Lower lobe of right lung (tissue), 2 donors: ENCODE results near the gene ANKRD16. TPM values are rescaled to one million over a fixed set of nuclear protein-coding genes. Genes with fewer than 3 reads are reported as not detected.

Source experiments
- ATAC-seq, 2 donors: fragments of 200-7000 bp; cut with Tn5 transposase; one replicate each; pipeline ENCODE4 v1.9.1; 2020 to 2022; ENCODE audit warnings: mild to moderate bottlenecking in 2 of 2, moderate library complexity in 2 of 2
- DNase-seq: peaks from one replicate; pipeline ENCODE4 v3.0.0-alpha.2; 2020
- H3K27ac ChIP-seq: fragments of 200-600 bp; one replicate; pipeline ENCODE4 v1.8.0; 2022
- H3K27me3 ChIP-seq: fragments of 200-600 bp; one replicate; pipeline ENCODE4 v1.8.0; 2022; ENCODE audit warnings: low read depth
- H3K36me3 ChIP-seq: fragments of 200-600 bp; one replicate; pipeline ENCODE4 v1.8.0; 2022; ENCODE audit warnings: mild to moderate bottlenecking
- H3K4me1 ChIP-seq: fragments of 200-600 bp; one replicate; pipeline ENCODE4 v1.8.0; 2022
- H3K4me3 ChIP-seq: fragments of 200-600 bp; one replicate; pipeline ENCODE4 v1.8.0; 2022; ENCODE audit warnings: mild to moderate bottlenecking
- H3K9me3 ChIP-seq: fragments of 200-600 bp; one replicate; pipeline ENCODE4 v1.8.0; 2022
- CTCF ChIP-seq: fragments of 200-600 bp; IDR thresholded peaks from one replicate; pipeline ENCODE4 v1.8.0; 2022; ENCODE audit warnings: antibody characterized with exemption, mild to moderate bottlenecking
- intact Hi-C: fragments of 100-400 bp; cut with DNase I; formaldehyde crosslinking; loops from one replicate; pipeline ENCODE4 v1.11.0; 2022
- total RNA-seq: library from RNA; stranded (reverse); fragmentation: NEBNext Ultra II Directional; extraction: Animal tissue kit (Norgen Biotek cat#: 25700); gene quantifications from one replicate; pipeline ENCODE4 v1.2.1, GENCODE V29; 2021
- donor health status: DM: no; HTN: yes; CAD: no; lungs with severe emphysema.

ANKRD16 gene
- total RNA-seq, 1 donor from 2014 or later, result 5.6 TPM

DNA sequence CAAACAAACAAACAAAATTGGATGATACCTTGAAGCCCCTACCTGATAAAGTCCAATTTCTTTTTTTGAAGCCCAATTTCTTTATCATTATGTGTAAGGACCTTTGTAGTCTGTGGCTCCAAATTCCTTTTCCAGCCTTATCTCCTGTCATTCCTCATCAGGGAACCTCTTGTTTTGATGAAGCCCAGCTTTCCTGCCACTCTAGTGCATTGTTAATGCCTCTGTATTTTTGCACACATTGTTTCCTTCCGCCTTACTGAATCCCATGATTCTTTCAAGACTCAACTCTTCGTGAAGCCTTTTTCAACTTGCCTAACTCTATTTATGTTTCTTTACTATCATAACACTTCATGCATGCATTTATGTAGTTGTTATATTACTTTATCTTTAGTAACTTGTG lies 3.6 kb upstream of the ANKRD16 start:
- TF ChIP-seq CTCF, result no peak
- H3K27me3 ChIP-seq, result no peaks in the 10 kb centered on the region
- ATAC-seq (no peak), DNase-seq (no peak)
- H3K27ac ChIP-seq, result no peak overlapping the region
- no peak overlapping the region for H3K4me3 ChIP-seq
- intact Hi-C loops, result no loop called here
- H3K9me3 ChIP-seq, result no peaks in the 10 kb centered on the region
- peaks cover 43% of the 10 kb centered on the region for H3K4me1 ChIP-seq
- H3K36me3 ChIP-seq, result peaks cover 25% of the 10 kb centered on the region

- Histone ChIP-seq H3K4me3 (no peak overlapping the region), H3K9me3 (no peaks in the 10 kb centered on the region), H3K27me3 (no peaks in the 10 kb centered on the region), H3K4me1 (peaks cover 50% of the 10 kb centered on the region), H3K27ac (no peak overlapping the region), H3K36me3 (peaks cover 25% of the 10 kb centered on the region)
- DNase-seq (no peak), ATAC-seq (no peak)
- intact Hi-C loops, result no loop called here
- TF ChIP-seq CTCF, result no peak
Observed at GRCh38 chr10:5892007-5892406, 2.3 kb upstream of the ANKRD16 start.

- H3K36me3 ChIP-seq, result peaks cover 28% of the 10 kb centered on the region
- H3K27ac ChIP-seq, result peak overlapping the region; percentile 83
- no peaks in the 10 kb centered on the region for H3K27me3 ChIP-seq
- no peak for DNase-seq
- no peak for TF ChIP-seq CTCF
- ATAC-seq, result no peak
- H3K4me3 ChIP-seq, result peak overlapping the region; percentile 78
- intact Hi-C loops, result no loop called here
- H3K9me3 ChIP-seq, result no peaks in the 10 kb centered on the region
- H3K4me1 ChIP-seq, result peaks cover 50% of the 10 kb centered on the region
Observed at GRCh38 chr10:5891009-5891408, 1.3 kb upstream of the ANKRD16 start.

DNA sequence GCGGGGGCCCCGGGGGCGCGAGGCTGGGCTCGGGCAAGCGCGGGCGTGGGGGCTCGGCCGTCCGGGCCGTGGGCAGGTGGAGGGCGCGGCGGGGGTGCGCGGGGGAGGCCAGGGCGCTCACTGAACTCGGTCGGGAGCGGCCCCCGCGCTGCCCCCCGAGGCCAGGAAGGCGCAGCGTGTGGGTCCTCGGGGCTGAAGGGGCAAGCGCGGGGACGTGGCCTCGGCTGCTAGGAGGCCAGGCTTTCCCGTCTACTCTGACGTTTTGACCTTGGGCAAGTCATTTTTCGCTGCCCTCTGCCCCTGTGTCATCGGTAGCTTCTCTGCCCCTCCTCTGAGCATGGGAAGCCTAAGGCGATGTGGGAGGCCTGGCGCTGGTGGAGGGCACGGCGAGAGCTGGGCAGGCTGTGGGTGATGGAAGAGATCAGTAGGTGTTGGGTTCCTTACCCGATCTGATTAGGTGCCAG lies 791 bp upstream of the ANKRD16 start:
- intact Hi-C loops, result no loop called here
- Histone ChIP-seq H3K27me3 (no peaks in the 10 kb centered on the region), H3K36me3 (peaks cover 27% of the 10 kb centered on the region), H3K4me3 (peak overlapping the region; percentile 78), H3K4me1 (peaks cover 50% of the 10 kb centered on the region), H3K9me3 (no peaks in the 10 kb centered on the region), H3K27ac (peak overlapping the region; percentile 83)
- ATAC-seq, result peak in 1 of 2 donors; percentile 0
- DNase-seq, result no peak
- no peak for TF ChIP-seq CTCF

DNA sequence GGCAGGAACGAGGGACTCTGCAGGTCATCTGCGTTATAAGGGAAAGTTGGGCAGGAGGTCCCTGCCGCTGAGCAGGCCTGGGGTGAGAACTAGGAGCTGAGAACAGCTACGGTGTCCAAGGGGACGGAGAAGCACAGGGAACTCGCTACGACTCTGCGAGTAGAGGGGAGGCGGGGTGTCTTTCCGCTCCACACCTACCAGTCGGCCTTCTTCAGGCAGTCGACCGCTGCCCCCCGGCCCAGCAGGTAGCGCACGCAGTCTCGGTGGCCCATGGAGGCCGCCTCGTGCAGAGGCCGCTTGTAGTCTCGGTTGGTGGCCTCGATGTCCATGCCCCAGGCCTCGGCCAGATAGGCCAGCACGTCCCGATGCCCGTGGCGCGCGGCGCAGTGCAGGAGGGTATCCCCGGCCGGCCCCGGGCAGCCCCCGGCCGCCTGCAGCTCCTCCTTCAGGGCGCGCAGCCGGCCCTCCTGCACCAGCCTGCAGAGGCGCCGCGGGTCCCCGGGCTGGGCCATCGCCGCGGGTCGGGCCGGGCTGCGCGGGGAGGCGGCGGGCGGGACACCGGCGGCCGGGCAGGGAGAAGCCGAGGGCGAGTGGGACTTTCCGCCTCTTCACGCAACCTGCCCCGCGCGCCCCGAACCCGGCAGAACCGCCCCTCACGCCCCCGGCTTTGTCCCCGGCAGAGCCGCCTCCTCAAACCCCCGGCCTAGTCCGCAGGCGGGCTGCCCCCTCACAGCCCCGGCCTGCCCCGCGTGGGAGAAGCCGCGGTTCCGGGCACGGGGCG lies 660 bp downstream of the ANKRD16 start:
- H3K27me3 ChIP-seq, result no peaks in the 10 kb centered on the region
- ATAC-seq (peak; percentile 48 to 58), DNase-seq (peak; percentile 60)
- peaks cover 26% of the 10 kb centered on the region for H3K36me3 ChIP-seq
- peak overlapping the region; percentile 78 for H3K4me3 ChIP-seq
- no peaks in the 10 kb centered on the region for H3K9me3 ChIP-seq
- H3K4me1 ChIP-seq, result peaks cover 49% of the 10 kb centered on the region
- peak overlapping the region; percentile 83 for H3K27ac ChIP-seq
- no peak for TF ChIP-seq CTCF
- intact Hi-C loops, result no loop called here
